Heart left ventricle (tissue), 16 donors: ENCODE data around the gene RBMS3. TPM values are rescaled to one million over a fixed set of nuclear protein-coding genes. Genes with fewer than 3 reads are reported as not detected.

Source experiments
- ATAC-seq, 4 donors: fragments of 200-7000 bp; cut with Tn5 transposase; one replicate each; pipeline ENCODE4 v1.9.1; 2020 to 2022; ENCODE audit warnings: moderate library complexity in 4 of 4, mild to moderate bottlenecking in 3 of 4, moderate number of reproducible peaks in 1 of 4
- DNase-seq, 5 donors: peaks; one replicate each; pipeline ENCODE4 v3.0.0-alpha.2; 2020
- H3K27ac ChIP-seq, 12 donors: fragments of 200-600 bp; sonication (generic) in 4 of 12; one replicate each; pipeline versions ENCODE4 v1.5.0 to v1.8.0; 2016 to 2022; ENCODE audit warnings: mild to moderate bottlenecking in 2 of 12
- H3K27me3 ChIP-seq, 9 donors: fragments of 200-600 bp; sonication (generic) in 2 of 9; one replicate each; pipeline versions ENCODE4 v1.5.1 to v1.8.0; 2016 to 2022; ENCODE audit warnings: mild to moderate bottlenecking in 3 of 9
- H3K36me3 ChIP-seq, 9 donors: fragments of 200-600 bp; sonication (generic) in 2 of 9; one replicate each; pipeline versions ENCODE4 v1.5.0 to v1.8.0; 2018 to 2022; ENCODE audit warnings: mild to moderate bottlenecking in 2 of 9
- H3K4me1 ChIP-seq, 12 donors: fragments of 200-600 bp; sonication (generic) in 4 of 12; one replicate each; pipeline versions ENCODE4 v1.5.0 to v1.8.0; 2016 to 2022; ENCODE audit warnings: mild to moderate bottlenecking in 3 of 12
- H3K4me3 ChIP-seq, 12 donors: fragments of 200-600 bp; sonication (generic) in 4 of 12; one replicate each; pipeline versions ENCODE4 v1.5.0 to v1.8.0; 2017 to 2022; ENCODE audit warnings: mild to moderate bottlenecking in 9 of 12, moderate library complexity in 4 of 12
- H3K9me3 ChIP-seq, 12 donors: fragments of 200-600 bp; sonication (generic) in 4 of 12; one replicate each; pipeline versions ENCODE4 v1.5.0 to v1.8.0; 2016 to 2022; ENCODE audit warnings: mild to moderate bottlenecking in 1 of 12
- POLR2A ChIP-seq, 2 donors: fragments of 450-650 bp; IDR thresholded peaks; one replicate each; pipeline ENCODE4 v1.6.1; 2017; ENCODE audit warnings: antibody characterized with exemption in 2 of 2, mild to moderate bottlenecking in 2 of 2, moderate library complexity in 2 of 2
- WGBS, 4 donors: extraction: QIAGEN DNeasy Blood & Tissue Kit in 2 of 4; methylation state at CpG; one replicate each; pipeline versions ENCODE4 v1.1.5 to v1.1.7; 2013 to 2018; 5-methylcytosine and 5-hydroxymethylcytosine counted together
- intact Hi-C, 10 donors: fragments of 100-400 bp; cut with DNase I; formaldehyde crosslinking; loops; one replicate each; pipeline versions ENCODE4 v1.11.1 to v1.14.2; 2022
- polyA plus RNA-seq, 2 donors: library from polyadenylated mRNA; stranded (reverse); fragments of 200-250 nt; gene quantifications; one replicate each; pipeline ENCODE4 v1.2.3, GENCODE V29; 2013
- total RNA-seq, 9 donors: library from RNA; depleted of rRNA in 2 of 9; stranded (reverse); fragments of >200 nt in 2 of 9; fragmentation: NEBNext Ultra II Directional in 3 of 9; extraction: Animal tissue kit (Norgen Biotek cat#: 25700) in 3 of 9; gene quantifications; one replicate each; pipeline versions ENCODE4 v1.1.0 to v1.2.4, GENCODE V29; 2016 to 2023
- TF ChIP-seq, protein P1 (sequence below), 12 donors: fragments of 200-600 bp; sonication (generic) in 4 of 12; IDR thresholded peaks; one replicate each; pipeline versions ENCODE4 v1.5.0 to v1.8.0; 2018 to 2022; ENCODE audit warnings: antibody characterized with exemption in 12 of 12, mild to moderate bottlenecking in 5 of 12
- donor health status: ischemic (EF 13 %, LVEDD 7.1; RV severe dilation, severe dysfunction).
- donor health status: healthy with polysubstance abuse.
- donor health status: DM: no; HTN: yes; CAD: no.
- donor health status: DM: no; HTN: no; CAD: no.
- donor health status: ischemic (EF 25% LVEDD 6.9; RV normal size, moderate dysfunction).
- donor health status: ischemic (EF 25% LVEDD 5.7; RV mildly dilated, moderate dysfunction).
- donor health status: healthy.
- donor health status: DM: yes; HTN: yes; CAD: no.
- donor health status: ischemic (EF 35%, LVEDD 5.7; RV mildly dilated, moderate dysfunction).
- donor health status: nonischemic (EF 11% LVEDD 7.7; RV severe dilation, severe dysfunction).
- donor health status: DM: yes; HTN: yes; CAD: no.
- donor health status: PGD.
- donor health status: ischemic (EF 29% LVEDD 5.4; RV normal size, mild dysfunction).
- donor health status: nonischemic (EF 23%, LVEDD 6.1; RV moderate dilation, normal function).

Gene RBMS3
- total and polyA plus RNA-seq, 11 donors = 4.8 to 35.6 (median 26.1) TPM

DNA sequence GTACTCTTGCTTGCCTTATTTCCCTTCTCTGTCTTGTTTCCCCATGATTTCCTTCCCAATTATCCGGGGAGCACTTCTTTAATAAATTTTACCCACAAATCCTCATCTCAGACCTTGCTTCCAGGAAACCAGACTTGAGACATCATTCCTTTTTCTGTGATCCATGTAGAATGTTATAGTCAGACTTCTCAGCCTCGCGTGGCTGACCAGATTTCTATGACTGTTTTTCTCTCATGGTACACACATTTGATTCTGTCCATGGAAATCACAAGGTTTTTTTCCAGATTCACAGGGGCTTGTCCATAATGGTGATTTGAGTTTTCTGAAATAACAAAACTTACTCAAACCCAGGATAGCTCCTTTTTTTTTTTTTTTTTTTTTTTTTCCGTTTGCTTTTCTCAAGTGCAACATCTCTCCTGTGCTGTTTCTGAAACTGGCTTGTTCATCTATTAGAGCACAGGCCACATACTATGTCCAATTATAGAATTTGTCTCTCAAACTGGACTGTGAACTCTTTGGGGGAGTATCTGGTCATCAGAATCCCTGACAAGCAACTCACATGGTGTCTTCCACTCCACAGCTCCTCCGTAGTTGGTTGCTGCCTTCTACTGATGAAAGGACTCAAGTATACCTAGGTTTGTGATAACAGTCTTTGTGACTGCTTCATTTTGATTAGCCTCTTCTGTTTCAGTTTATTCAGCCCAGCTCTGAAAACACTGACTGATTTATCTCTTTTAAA is 50.8 kb downstream of the RBMS3 start:
- ATAC-seq (peak in 1 of 4 donors; percentile 22), DNase-seq (no peak)
- Histone ChIP-seq H3K9me3 (no peaks in the 10 kb centered on the region), H3K27ac (peak overlapping the region in 11 of 12 donors; percentile 1 to 67 (median 35)), H3K36me3 (no peaks in the 10 kb centered on the region), H3K4me1 (peaks cover 14 to 80% (median 51%) of the 10 kb centered on the region in 12 donors), H3K4me3 (no peak overlapping the region), H3K27me3 (no peaks in the 10 kb centered on the region)
- intact Hi-C loops = loop anchor here in 8 of 10 donors (5.0 to 10.0 kb wide), 5 partner anchors 47 to 426 kb away; partner anchors contain the start of gene RBMS3 (in 7 of the 8)
- TF ChIP-seq, protein P1, sequence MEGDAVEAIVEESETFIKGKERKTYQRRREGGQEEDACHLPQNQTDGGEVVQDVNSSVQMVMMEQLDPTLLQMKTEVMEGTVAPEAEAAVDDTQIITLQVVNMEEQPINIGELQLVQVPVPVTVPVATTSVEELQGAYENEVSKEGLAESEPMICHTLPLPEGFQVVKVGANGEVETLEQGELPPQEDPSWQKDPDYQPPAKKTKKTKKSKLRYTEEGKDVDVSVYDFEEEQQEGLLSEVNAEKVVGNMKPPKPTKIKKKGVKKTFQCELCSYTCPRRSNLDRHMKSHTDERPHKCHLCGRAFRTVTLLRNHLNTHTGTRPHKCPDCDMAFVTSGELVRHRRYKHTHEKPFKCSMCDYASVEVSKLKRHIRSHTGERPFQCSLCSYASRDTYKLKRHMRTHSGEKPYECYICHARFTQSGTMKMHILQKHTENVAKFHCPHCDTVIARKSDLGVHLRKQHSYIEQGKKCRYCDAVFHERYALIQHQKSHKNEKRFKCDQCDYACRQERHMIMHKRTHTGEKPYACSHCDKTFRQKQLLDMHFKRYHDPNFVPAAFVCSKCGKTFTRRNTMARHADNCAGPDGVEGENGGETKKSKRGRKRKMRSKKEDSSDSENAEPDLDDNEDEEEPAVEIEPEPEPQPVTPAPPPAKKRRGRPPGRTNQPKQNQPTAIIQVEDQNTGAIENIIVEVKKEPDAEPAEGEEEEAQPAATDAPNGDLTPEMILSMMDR (IDR thresholded peaks at IDR 0.05) = no peak
- no peak for TF ChIP-seq POLR2A (IDR thresholded peaks at IDR 0.05)
- 51 to 61% (median 54%) methylated on average over 5 of the region's 5 CpGs for WGBS, 4 donors

DNA sequence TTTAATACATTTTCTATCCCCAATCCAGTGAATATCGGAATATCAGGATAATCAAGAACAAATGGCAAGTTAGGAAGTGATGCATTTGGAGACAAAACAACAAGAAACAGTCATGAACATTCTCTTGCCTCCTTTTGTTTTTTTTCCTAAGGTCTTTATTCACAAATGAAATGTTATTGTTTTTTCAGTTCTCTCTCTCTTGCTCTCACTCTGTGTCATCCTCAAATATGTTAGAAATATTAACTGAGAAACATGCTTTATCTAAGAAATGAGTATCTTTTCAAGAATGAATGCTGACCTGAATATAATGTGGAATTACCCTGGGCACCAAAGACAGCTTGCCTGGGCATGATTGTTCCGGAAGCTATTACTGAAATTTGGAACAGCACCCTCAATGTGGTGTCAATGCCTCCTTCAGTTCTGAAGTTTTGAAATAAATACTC is 51.3 kb downstream of the RBMS3 start:
- H3K27ac ChIP-seq = peak overlapping the region in 9 of 12 donors; percentile 1 to 67 (median 35)
- no peaks in the 10 kb centered on the region for H3K27me3 ChIP-seq
- TF ChIP-seq POLR2A (IDR thresholded peaks at IDR 0.05) = no peak
- TF ChIP-seq, protein P1 (IDR thresholded peaks at IDR 0.05) = no peak
- DNase-seq (no peak), ATAC-seq (no peak)
- peaks cover 14 to 86% (median 53%) of the 10 kb centered on the region in 12 donors for H3K4me1 ChIP-seq
- intact Hi-C loops = loop anchor here in 8 of 10 donors (5.0 to 10.0 kb wide), 5 partner anchors 47 to 425 kb away; partner anchors contain the start of gene RBMS3 (in 7 of the 8)
- H3K36me3 ChIP-seq = no peaks in the 10 kb centered on the region
- 48 to 83% (median 70%) methylated on average over 2 of the region's 2 CpGs for WGBS, 4 donors
- no peak overlapping the region for H3K4me3 ChIP-seq
- no peaks in the 10 kb centered on the region for H3K9me3 ChIP-seq

DNA sequence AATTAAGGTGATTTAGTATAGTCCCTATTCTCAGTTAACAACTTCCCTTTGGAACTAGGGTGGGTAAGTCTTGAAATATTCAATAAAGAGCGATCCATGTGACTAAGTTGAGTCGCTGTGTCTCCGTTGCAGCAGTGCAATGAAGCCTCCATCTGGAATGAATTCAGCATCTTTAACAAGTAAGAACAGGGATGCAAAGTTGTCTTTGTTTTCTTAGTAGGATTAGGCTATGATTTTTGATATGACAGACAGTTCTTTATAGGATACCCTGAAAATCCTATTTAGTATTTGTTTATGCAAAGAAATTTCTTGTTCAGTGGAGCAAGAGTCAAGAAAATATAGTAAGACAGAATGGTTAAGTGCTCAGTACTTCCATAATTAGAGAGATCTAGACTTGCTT is 52.7 kb downstream of the RBMS3 start:
- intact Hi-C loops = loop anchor here in 8 of 10 donors (5.0 to 10.0 kb wide), 5 partner anchors 49 to 424 kb away; partner anchors contain the start of gene RBMS3 (in 7 of the 8)
- H3K9me3 ChIP-seq = no peaks in the 10 kb centered on the region
- no peak for DNase-seq
- peak overlapping the region in 2 of 12 donors; percentile 5 to 16 for H3K27ac ChIP-seq
- no peak for ATAC-seq
- H3K4me3 ChIP-seq = peak overlapping the region in 1 of 12 donors; percentile 1
- peaks cover 14 to 94% (median 58%) of the 10 kb centered on the region in 12 donors for H3K4me1 ChIP-seq
- no peaks in the 10 kb centered on the region for H3K27me3 ChIP-seq
- TF ChIP-seq, protein P1 (IDR thresholded peaks at IDR 0.05) = no peak
- TF ChIP-seq POLR2A (IDR thresholded peaks at IDR 0.05) = no peak
- WGBS, 4 donors = 73 to 80% (median 78%) methylated on average over 3 of the region's 3 CpGs
- H3K36me3 ChIP-seq = no peaks in the 10 kb centered on the region

DNA sequence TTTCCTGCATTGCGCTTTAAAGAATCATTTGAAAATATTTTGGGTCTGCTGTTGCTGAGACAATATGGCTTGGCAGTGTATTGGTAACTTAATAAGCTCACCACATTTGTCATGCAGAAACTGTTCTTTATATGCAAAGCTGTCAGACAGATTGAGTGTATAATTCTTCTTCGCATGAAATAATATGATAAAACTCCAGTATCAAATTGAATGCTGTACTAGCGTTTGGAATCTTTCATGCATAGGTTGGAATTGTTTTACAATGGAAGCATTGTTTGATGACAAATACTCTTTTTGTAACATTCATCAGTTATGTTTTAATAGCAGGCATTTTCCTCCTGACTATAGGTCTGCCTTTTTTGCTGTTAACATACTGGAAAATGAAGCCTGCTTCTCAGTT is 53.8 kb downstream of the RBMS3 start:
- no peak for TF ChIP-seq POLR2A (IDR thresholded peaks at IDR 0.05)
- TF ChIP-seq, protein P1 (IDR thresholded peaks at IDR 0.05) = no peak
- ATAC-seq (no peak), DNase-seq (no peak)
- H3K9me3 ChIP-seq = no peaks in the 10 kb centered on the region
- intact Hi-C loops = loop anchor here in 9 of 10 donors (5.0 to 10.0 kb wide), 5 partner anchors 50 to 423 kb away; partner anchors contain the start of gene RBMS3 (in 9 of the 9)
- H3K36me3 ChIP-seq = no peaks in the 10 kb centered on the region
- peak overlapping the region in 10 of 12 donors; percentile 56 to 91 (median 78) for H3K27ac ChIP-seq
- H3K4me1 ChIP-seq = peaks cover 14 to 96% (median 58%) of the 10 kb centered on the region in 12 donors
- WGBS, 4 donors = 66 to 73% (median 69%) methylated on average over 3 of the region's 3 CpGs
- no peaks in the 10 kb centered on the region for H3K27me3 ChIP-seq
- H3K4me3 ChIP-seq = peak overlapping the region in 2 of 12 donors; percentile 46 to 48
